Measurements from ENCODE around the gene SCO1. TPM values are rescaled to one million over a fixed set of nuclear protein-coding genes. Genes with fewer than 3 reads are reported as not detected.

SCO1 gene
- total RNA-seq, 1 donor: 18.8 TPM

DNA sequence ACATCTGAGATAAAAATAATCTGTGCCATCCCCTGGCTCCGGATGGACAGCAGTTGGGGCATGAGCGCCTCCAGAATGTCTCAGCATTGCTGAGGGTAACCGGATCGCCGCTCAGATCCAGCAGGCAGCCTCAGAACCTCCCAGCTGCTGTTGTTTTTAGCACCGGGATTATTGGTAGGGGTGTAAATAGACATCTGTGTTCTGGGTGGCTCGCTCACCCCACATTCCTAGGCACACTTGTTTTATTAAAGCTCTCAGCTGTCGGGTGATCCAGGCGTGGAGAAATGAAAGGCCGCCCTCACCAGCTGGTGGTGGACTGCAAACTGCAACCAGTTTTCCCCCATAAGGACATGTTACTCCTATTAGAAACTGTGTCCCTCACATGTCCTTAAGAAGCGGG, 72.4 kb downstream of the SCO1 start:
- H3K27me3 ChIP-seq (ENCODE audit: insufficient read depth, low read length): peaks cover 4% of the 10 kb centered on the region
- no peaks in the 10 kb centered on the region for H3K36me3 ChIP-seq (ENCODE audit: insufficient read depth, low read length)
- TF ChIP-seq CTCF (IDR thresholded peaks at IDR 0.05; ENCODE audit: extremely low read depth, low read depth, low read length): no peak
- no peaks in the 10 kb centered on the region for H3K9me3 ChIP-seq (ENCODE audit: low read depth, low read length)
- DNase-seq (ENCODE audit: insufficient read length, low spot score, missing footprints): no peak
- no peaks in the 10 kb centered on the region for H3K4me1 ChIP-seq (ENCODE audit: insufficient read depth, low read length)
- no peak overlapping the region for H3K4me3 ChIP-seq (ENCODE audit: insufficient read depth, low read length)
- no peak overlapping the region for H2AFZ ChIP-seq (ENCODE audit: low read length)
- H3K4me2 ChIP-seq (ENCODE audit: insufficient read depth, low read length): no peak overlapping the region
- H4K20me1 ChIP-seq (ENCODE audit: insufficient read depth, low read length): no peaks in the 10 kb centered on the region
- H3K79me2 ChIP-seq (ENCODE audit: insufficient read depth, low read length): no peaks in the 10 kb centered on the region
- H3K27ac ChIP-seq (ENCODE audit: low read depth, low read length): no peak overlapping the region

- Histone ChIP-seq H3K27ac (ENCODE audit: low read depth, low read length) (no peak overlapping the region), H3K4me1 (ENCODE audit: insufficient read depth, low read length) (no peaks in the 10 kb centered on the region), H3K79me2 (ENCODE audit: insufficient read depth, low read length) (no peaks in the 10 kb centered on the region), H3K4me2 (ENCODE audit: insufficient read depth, low read length) (no peak overlapping the region), H3K4me3 (ENCODE audit: insufficient read depth, low read length) (no peak overlapping the region), H3K9me3 (ENCODE audit: low read depth, low read length) (no peaks in the 10 kb centered on the region), H3K27me3 (ENCODE audit: insufficient read depth, low read length) (peaks cover 4% of the 10 kb centered on the region), H3K36me3 (ENCODE audit: insufficient read depth, low read length) (no peaks in the 10 kb centered on the region), H2AFZ (ENCODE audit: low read length) (no peak overlapping the region), H4K20me1 (ENCODE audit: insufficient read depth, low read length) (no peaks in the 10 kb centered on the region)
- no peak for TF ChIP-seq CTCF (IDR thresholded peaks at IDR 0.05; ENCODE audit: extremely low read depth, low read depth, low read length)
- DNase-seq (ENCODE audit: insufficient read length, low spot score, missing footprints): no peak
These were observed 73.5 kb downstream of the SCO1 start for GRCh38 chr17:10623737-10624338.

GRCh38 chr17:10622617-10623485, 74.5 kb downstream of the SCO1 start:
- no peak overlapping the region for H3K4me2 ChIP-seq (ENCODE audit: insufficient read depth, low read length)
- no peaks in the 10 kb centered on the region for H3K36me3 ChIP-seq (ENCODE audit: insufficient read depth, low read length)
- H3K79me2 ChIP-seq (ENCODE audit: insufficient read depth, low read length): no peaks in the 10 kb centered on the region
- peaks cover 4% of the 10 kb centered on the region for H3K27me3 ChIP-seq (ENCODE audit: insufficient read depth, low read length)
- DNase-seq (ENCODE audit: insufficient read length, low spot score, missing footprints): no peak
- H3K4me1 ChIP-seq (ENCODE audit: insufficient read depth, low read length): no peaks in the 10 kb centered on the region
- H3K27ac ChIP-seq (ENCODE audit: low read depth, low read length): no peak overlapping the region
- H4K20me1 ChIP-seq (ENCODE audit: insufficient read depth, low read length): no peaks in the 10 kb centered on the region
- no peak overlapping the region for H2AFZ ChIP-seq (ENCODE audit: low read length)
- no peak overlapping the region for H3K4me3 ChIP-seq (ENCODE audit: insufficient read depth, low read length)
- TF ChIP-seq CTCF (IDR thresholded peaks at IDR 0.05; ENCODE audit: extremely low read depth, low read depth, low read length): no peak
- no peaks in the 10 kb centered on the region for H3K9me3 ChIP-seq (ENCODE audit: low read depth, low read length)

Other genes starting within 250 kb of the SCO1 start
- not detected in 2 replicates for gene MYH4, start 228.0 kb downstream of the SCO1 start, total RNA-seq
- not detected in 2 replicates for gene MYH1, start 179.0 kb downstream of the SCO1 start, total RNA-seq
- gene MYH2, start 147.9 kb downstream of the SCO1 start, total RNA-seq: not detected in 2 replicates
- 0.88 and 1.8 TPM in 2 replicates for gene MYH3, start 40.2 kb downstream of the SCO1 start, total RNA-seq
- 17.4 and 22.1 TPM in 2 replicates for gene ADPRM, start 61 bp upstream of the SCO1 start, total RNA-seq
- gene TMEM220, start 32.5 kb upstream of the SCO1 start, total RNA-seq: 3.2 and 3.3 TPM in 2 replicates
- not detected in 2 replicates for gene TMEM238L, start 106.6 kb upstream of the SCO1 start, total RNA-seq
- not detected in 2 replicates for gene PIRT, start 140.6 kb upstream of the SCO1 start, total RNA-seq

Measured in osteoblast (primary cell).